ENCODE data around the gene CNTNAP5.

CNTNAP5 gene

GRCh38 chr2:124725187-124725586 is 700.1 kb downstream of the CNTNAP5 start:
- no peak for DNase-seq

GRCh38 chr2:124740636-124741035 is 715.5 kb downstream of the CNTNAP5 start:
- DNase-seq, result no peak

- DNase-seq, result no peak
These were observed 728.8 kb downstream of the CNTNAP5 start for GRCh38 chr2:124753842-124754241.

- no peak for DNase-seq
These were observed 730.3 kb downstream of the CNTNAP5 start for GRCh38 chr2:124755386-124755785.

GRCh38 chr2:124756048-124756447 is 731.0 kb downstream of the CNTNAP5 start:
- DNase-seq, result no peak

GRCh38 chr2:124762388-124762787 is 737.3 kb downstream of the CNTNAP5 start:
- no peak for DNase-seq

GRCh38 chr2:124763611-124764010 is 738.5 kb downstream of the CNTNAP5 start:
- DNase-seq, result no peak

- no peak for DNase-seq
These were observed 749.7 kb downstream of the CNTNAP5 start for GRCh38 chr2:124774781-124775180.

- no peak for DNase-seq
These were observed 751.2 kb downstream of the CNTNAP5 start for GRCh38 chr2:124776332-124776731.

- no peak for DNase-seq
These were observed 753.0 kb downstream of the CNTNAP5 start for GRCh38 chr2:124778076-124778475.

- DNase-seq, result no peak
These were observed 771.6 kb downstream of the CNTNAP5 start for GRCh38 chr2:124796647-124797046.

- DNase-seq, result no peak
These were observed 772.0 kb downstream of the CNTNAP5 start for GRCh38 chr2:124797049-124797448.

GRCh38 chr2:124798551-124798950 is 773.5 kb downstream of the CNTNAP5 start:
- no peak for DNase-seq

GRCh38 chr2:124804014-124804940 is 779.2 kb downstream of the CNTNAP5 start:
- no peak for DNase-seq

GRCh38 chr2:124805060-124805459 is 780.0 kb downstream of the CNTNAP5 start:
- DNase-seq, result no peak

GRCh38 chr2:124810132-124810531 is 785.0 kb downstream of the CNTNAP5 start:
- no peak for DNase-seq

- no peak for DNase-seq
These were observed 790.1 kb downstream of the CNTNAP5 start for GRCh38 chr2:124814968-124815745.

- DNase-seq, result no peak
These were observed 790.9 kb downstream of the CNTNAP5 start for GRCh38 chr2:124816007-124816406.

- no peak for DNase-seq
These were observed 797.4 kb downstream of the CNTNAP5 start for GRCh38 chr2:124822516-124822915.

GRCh38 chr2:124824441-124824840 is 799.4 kb downstream of the CNTNAP5 start:
- DNase-seq, result no peak

- no peak for DNase-seq
These were observed 807.4 kb downstream of the CNTNAP5 start for GRCh38 chr2:124832521-124832920.

GRCh38 chr2:124834331-124834730 is 809.2 kb downstream of the CNTNAP5 start:
- no peak for DNase-seq

- no peak for DNase-seq
These were observed 810.2 kb downstream of the CNTNAP5 start for GRCh38 chr2:124835331-124835730.

GRCh38 chr2:124836416-124836815 is 811.3 kb downstream of the CNTNAP5 start:
- DNase-seq, result no peak

Data from NCI-H524 treated with DMSO at 0.1 percent for 48 hours (cell line).